BE2C (cell line): ENCODE results near the gene ZNF207. TPM values are rescaled to one million over a fixed set of nuclear protein-coding genes. Genes with fewer than 3 reads are reported as not detected.

Experiments
- DNase-seq: peaks from one replicate; pipeline ENCODE4 v3.0.0-alpha.2; 2020
- H3K27me3 ChIP-seq: fragments of 250-450 bp; sonication (Bioruptor Pico); 2 replicates; pipeline ENCODE4 v1.5.1; 2020; ENCODE audit warnings: mild to moderate bottlenecking
- H3K36me3 ChIP-seq: fragments of 250-450 bp; sonication (Bioruptor Pico); 2 replicates; pipeline ENCODE4 v1.5.1; 2020; ENCODE audit warnings: mild to moderate bottlenecking
- H3K4me1 ChIP-seq: fragments of 250-450 bp; sonication (Bioruptor Pico); 2 replicates; pipeline ENCODE4 v1.5.1; 2020
- H3K4me3 ChIP-seq: 2 replicates; pipeline ENCODE4 v1.5.1; 2011; ENCODE audit warnings: low read depth, low read length
- H3K9me3 ChIP-seq: fragments of 250-450 bp; sonication (Bioruptor Pico); 2 replicates; pipeline ENCODE4 v1.5.1; 2020
- CTCF ChIP-seq: IDR thresholded peaks from 2 replicates; pipeline ENCODE4 v1.5.1; 2012; ENCODE audit warnings: mild to moderate bottlenecking, low read depth, low read length
- polyA plus RNA-seq: library from polyadenylated mRNA; unstranded; fragments of >200 nt; gene quantifications from one replicate; pipeline ENCODE4 v1.2.1, GENCODE V29; 2012; ENCODE audit warnings: low read depth, missing spikeins; ENCODE audit not compliant: insufficient read length, insufficient read depth

ZNF207 gene
- polyA plus RNA-seq, result 97.1 TPM

- H3K4me3 ChIP-seq, result peak within 1 kb of the TSS; percentile 79
- H3K27me3 ChIP-seq, result no peaks in the 10 kb centered on the region
- peaks cover 15% of the 10 kb centered on the region for H3K36me3 ChIP-seq
- no peaks in the 10 kb centered on the region; the same call in 1 of the 2 replicates for H3K4me1 ChIP-seq
- peak; percentile 91 for DNase-seq
- no peaks in the 10 kb centered on the region for H3K9me3 ChIP-seq
- no peak for TF ChIP-seq CTCF
Observed at GRCh38 chr17:32349854-32350665, at the start of gene ZNF207. ZNF207 (plus strand) TSS chr17:32350157; CDS start chr17:32350286, 129 bp downstream.

- H3K4me1 ChIP-seq, result peaks cover 23% of the 10 kb centered on the region
- H3K27me3 ChIP-seq, result no peaks in the 10 kb centered on the region
- no peak overlapping the region for H3K4me3 ChIP-seq
- TF ChIP-seq CTCF, result no peak
- no peaks in the 10 kb centered on the region for H3K36me3 ChIP-seq
- DNase-seq, result no peak
- H3K9me3 ChIP-seq, result no peaks in the 10 kb centered on the region
Observed at GRCh38 chr17:32302037-32302436, 47.9 kb upstream of the ZNF207 start.

GRCh38 chr17:32302860-32303649 lies 46.9 kb upstream of the ZNF207 start:
- H3K4me1 ChIP-seq, result peaks cover 23% of the 10 kb centered on the region
- H3K4me3 ChIP-seq, result no peak overlapping the region
- DNase-seq, result no peak
- H3K36me3 ChIP-seq, result no peaks in the 10 kb centered on the region
- no peak for TF ChIP-seq CTCF
- H3K9me3 ChIP-seq, result no peaks in the 10 kb centered on the region
- H3K27me3 ChIP-seq, result no peaks in the 10 kb centered on the region

- H3K4me1 ChIP-seq, result peaks cover 18% of the 10 kb centered on the region
- TF ChIP-seq CTCF, result no peak
- H3K9me3 ChIP-seq, result no peaks in the 10 kb centered on the region
- DNase-seq, result peak; percentile 50
- no peaks in the 10 kb centered on the region for H3K36me3 ChIP-seq
- H3K27me3 ChIP-seq, result no peaks in the 10 kb centered on the region
- no peak overlapping the region for H3K4me3 ChIP-seq
Observed at GRCh38 chr17:32303781-32304288, 46.1 kb upstream of the ZNF207 start.

GRCh38 chr17:32305049-32305448 lies 44.9 kb upstream of the ZNF207 start:
- no peak overlapping the region for H3K4me3 ChIP-seq
- H3K4me1 ChIP-seq, result peaks cover 13% of the 10 kb centered on the region
- TF ChIP-seq CTCF, result no peak
- H3K36me3 ChIP-seq, result no peaks in the 10 kb centered on the region
- no peaks in the 10 kb centered on the region for H3K9me3 ChIP-seq
- no peaks in the 10 kb centered on the region for H3K27me3 ChIP-seq
- no peak for DNase-seq
